Fibroblast of lung (primary cell): ENCODE measurements around the gene ZIC1.

ENCODE experiments used
- CTCF ChIP-seq, 2 donors: IDR thresholded peaks in 1 of 2; conservative IDR thresholded peaks in 1 of 2; 1 replicate in 1 of 2; 2 replicates in 1 of 2; pipeline ENCODE4 v1.5.1; 2011 to 2012; ENCODE audit warnings: low read length in 2 of 2, control low read depth in 1 of 2, inconsistent platforms in 1 of 2, low read depth in 1 of 2, mild to moderate bottlenecking in 1 of 2
- EZH2 ChIP-seq: IDR thresholded peaks from 2 replicates; pipeline ENCODE4 v1.5.1; 2012; ENCODE audit warnings: low read length, control low read depth, mild to moderate bottlenecking; ENCODE audit errors: missing control alignments

- TF ChIP-seq CTCF (conservative IDR thresholded peaks at IDR 0.05 in 1 of 2, IDR thresholded peaks at IDR 0.05 in 1 of 2; ENCODE audit: low read depth in 1 of 2, low read length in 2 of 2) (no peak), EZH2 (no peak)
Measured at GRCh38 chr3:147410116-147410525, 956 bp downstream of the ZIC1 start.
